ENCODE results near the gene REM2.

Gene REM2

GRCh38 chr14:22882064-22882463 is 958 bp upstream of the REM2 start:
- TF ChIP-seq TAF1 (IDR thresholded peaks at IDR 0.05; ENCODE audit: borderline replicate concordance, insufficient read depth, low read length) (no peak), POLR2AphosphoS5 (IDR thresholded peaks at IDR 0.05; ENCODE audit: low read depth, low read length) (no peak), SIN3A (IDR thresholded peaks at IDR 0.05; ENCODE audit: borderline replicate concordance, insufficient read depth, low read length) (no peak), FOXP2 (optimal IDR thresholded peaks at IDR 0.05; ENCODE audit: borderline replicate concordance, extremely low read depth, extremely low read length, insufficient read depth) (no peak), REST (IDR thresholded peaks at IDR 0.05; ENCODE audit: insufficient read depth in 1 of 2, low read depth in 2 of 2, low read length in 2 of 2) (no peak)

GRCh38 chr14:22882529-22883172 is 371 bp upstream of the REM2 start:
- TF ChIP-seq TAF1 (IDR thresholded peaks at IDR 0.05; ENCODE audit: borderline replicate concordance, insufficient read depth, low read length) (no peak), SIN3A (IDR thresholded peaks at IDR 0.05; ENCODE audit: borderline replicate concordance, insufficient read depth, low read length) (no peak), REST (IDR thresholded peaks at IDR 0.05; ENCODE audit: insufficient read depth in 1 of 2, low read depth in 2 of 2, low read length in 2 of 2) (no peak), POLR2AphosphoS5 (IDR thresholded peaks at IDR 0.05; ENCODE audit: low read depth, low read length) (no peak), FOXP2 (optimal IDR thresholded peaks at IDR 0.05; ENCODE audit: borderline replicate concordance, extremely low read depth, extremely low read length, insufficient read depth) (no peak)

DNA sequence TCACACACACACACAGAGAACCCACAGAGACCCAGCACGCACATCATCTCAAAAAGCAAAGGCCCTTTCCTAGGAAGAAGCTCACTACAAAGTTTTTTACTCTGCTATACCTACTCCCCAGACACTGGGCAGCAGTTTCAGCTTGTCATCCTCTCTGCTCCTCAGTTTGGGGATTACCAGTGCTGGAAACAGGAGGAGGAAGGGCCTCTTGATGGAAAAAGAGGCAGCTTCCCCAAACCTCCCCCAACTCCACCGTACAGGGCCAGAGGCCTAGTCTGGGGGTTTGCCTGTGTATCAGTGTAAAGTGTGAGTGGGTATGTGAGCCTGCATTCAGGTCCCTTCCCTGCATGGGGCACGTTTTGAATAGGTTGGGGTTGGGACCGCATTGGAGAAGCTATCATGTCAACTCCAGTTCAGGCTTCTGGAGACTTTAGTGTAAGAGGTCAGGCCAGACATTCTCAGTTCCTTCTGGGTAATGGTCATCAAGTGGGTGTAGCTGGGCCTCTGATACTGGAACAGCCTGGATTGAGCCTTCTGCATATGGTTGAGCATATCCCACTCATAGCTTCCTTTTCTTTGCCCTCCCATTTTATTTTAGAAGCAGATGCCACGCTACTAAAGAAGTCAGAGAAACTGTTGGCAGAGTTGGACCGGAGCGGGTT is 1.2 kb downstream of the REM2 start:
- no peak for TF ChIP-seq FOXP2 (optimal IDR thresholded peaks at IDR 0.05; ENCODE audit: borderline replicate concordance, extremely low read depth, extremely low read length, insufficient read depth)
- no peak for TF ChIP-seq TAF1 (IDR thresholded peaks at IDR 0.05; ENCODE audit: borderline replicate concordance, insufficient read depth, low read length)
- TF ChIP-seq SIN3A (IDR thresholded peaks at IDR 0.05; ENCODE audit: borderline replicate concordance, insufficient read depth, low read length), result no peak
- no peak for TF ChIP-seq REST (IDR thresholded peaks at IDR 0.05; ENCODE audit: insufficient read depth in 1 of 2, low read depth in 2 of 2, low read length in 2 of 2)

GRCh38 chr14:22884738-22885523 is 1.9 kb downstream of the REM2 start:
- TF ChIP-seq FOXP2 (optimal IDR thresholded peaks at IDR 0.05; ENCODE audit: borderline replicate concordance, extremely low read depth, extremely low read length, insufficient read depth) (no peak), SIN3A (IDR thresholded peaks at IDR 0.05; ENCODE audit: borderline replicate concordance, insufficient read depth, low read length) (no peak), TAF1 (IDR thresholded peaks at IDR 0.05; ENCODE audit: borderline replicate concordance, insufficient read depth, low read length) (no peak), POLR2AphosphoS5 (IDR thresholded peaks at IDR 0.05; ENCODE audit: low read depth, low read length) (no peak)

DNA sequence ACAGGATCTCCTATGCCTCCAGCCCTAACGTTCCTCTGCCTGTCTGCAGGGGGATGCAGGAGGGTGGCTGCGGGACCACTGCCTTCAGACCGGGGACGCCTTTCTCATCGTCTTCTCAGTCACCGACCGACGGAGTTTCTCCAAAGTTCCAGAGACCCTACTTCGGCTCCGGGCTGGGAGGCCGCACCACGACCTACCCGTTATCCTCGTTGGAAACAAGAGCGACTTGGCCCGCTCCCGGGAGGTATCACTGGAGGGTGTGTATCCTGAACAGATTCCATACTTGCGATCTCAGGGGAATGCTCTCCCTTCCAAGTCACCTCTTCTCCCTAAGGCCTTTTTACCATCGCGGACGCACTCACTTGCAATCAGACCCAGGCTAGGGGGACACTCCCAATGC is 3.0 kb downstream of the REM2 start:
- TF ChIP-seq POLR2AphosphoS5 (IDR thresholded peaks at IDR 0.05; ENCODE audit: low read depth, low read length) (no peak), SIN3A (IDR thresholded peaks at IDR 0.05; ENCODE audit: borderline replicate concordance, insufficient read depth, low read length) (no peak), TAF1 (IDR thresholded peaks at IDR 0.05; ENCODE audit: borderline replicate concordance, insufficient read depth, low read length) (no peak), FOXP2 (optimal IDR thresholded peaks at IDR 0.05; ENCODE audit: borderline replicate concordance, extremely low read depth, extremely low read length, insufficient read depth) (no peak), REST (IDR thresholded peaks at IDR 0.05; ENCODE audit: insufficient read depth in 1 of 2, low read depth in 2 of 2, low read length in 2 of 2) (no peak)
